Pancreas (tissue), 10 donors: ENCODE results near the gene PRLHR. TPM values are rescaled to one million over a fixed set of nuclear protein-coding genes. Genes with fewer than 3 reads are reported as not detected.
A peak's percentile ranks its signal among the peaks of the same experiment; 100 is the strongest.

Experiments
- ATAC-seq, 4 donors: fragments of 200-7000 bp; cut with Tn5 transposase; one replicate each; pipeline versions ENCODE4 v1.8.0 to v1.9.1; 2020; ENCODE audit warnings: mild to moderate bottlenecking in 4 of 4, moderate library complexity in 4 of 4
- DNase-seq, 6 donors: peaks; one replicate each; pipeline ENCODE4 v3.0.0-alpha.2; 2020
- FAIRE-seq: peaks from 2 replicates; lab custom pipeline; 2012; peaks lifted over from hg19 to GRCh38; lab: Jason Lieb, UNC
- H3K27ac ChIP-seq, 4 donors: fragments of 200-600 bp; sonication (generic); 1 replicate in 3 of 4; 2 replicates in 1 of 4; pipeline versions ENCODE4 v1.5.0 to v1.8.0; 2020
- H3K27me3 ChIP-seq, 4 donors: fragments of 200-600 bp; one replicate each; pipeline ENCODE4 v1.8.0; 2021
- H3K36me3 ChIP-seq, 3 donors: fragments of 200-600 bp; sonication (generic) in 1 of 3; one replicate each; pipeline versions ENCODE4 v1.5.0 to v1.8.0; 2020 to 2021
- H3K4me1 ChIP-seq, 3 donors: fragments of 200-600 bp; one replicate each; pipeline ENCODE4 v1.8.0; 2021
- H3K4me3 ChIP-seq, 4 donors: fragments of 200-600 bp; sonication (generic) in 2 of 4; one replicate each; pipeline versions ENCODE4 v1.5.0 to v1.8.0; 2020 to 2021
- H3K9me3 ChIP-seq, 4 donors: fragments of 200-600 bp; one replicate each; pipeline ENCODE4 v1.8.0; 2021
- WGBS, 2 donors: extraction: QIAGEN DNeasy Blood & Tissue Kit; methylation state at CpG; one replicate each; pipeline ENCODE4 v1.1.7; 2013; 5-methylcytosine and 5-hydroxymethylcytosine counted together
- intact Hi-C, 3 donors: fragments of 100-400 bp; cut with DNase I; formaldehyde crosslinking; loops; one replicate each; pipeline versions ENCODE4 v1.11.1 to v1.14.2; 2022
- polyA plus RNA-seq, 2 donors: library from polyadenylated mRNA; stranded (reverse); fragments of 200-250 nt; gene quantifications; one replicate each; pipeline ENCODE4 v1.2.3, GENCODE V29; 2013
- total RNA-seq, 6 donors: library from RNA; stranded (reverse); fragmentation: NEBNext Ultra II Directional in 4 of 6; extraction: Animal tissue kit (Norgen Biotek cat#: 25700) in 4 of 6; gene quantifications; one replicate each; pipeline versions ENCODE4 v1.2.1 to v1.2.4, GENCODE V29; 2021 to 2023
- TF ChIP-seq, protein P1 (sequence below), 4 donors: fragments of 200-600 bp; sonication (generic) in 3 of 4; IDR thresholded peaks; one replicate each; pipeline versions ENCODE4 v1.5.0 to v1.8.0; 2021; ENCODE audit warnings: antibody characterized with exemption in 4 of 4
- donor health status: healthy with polysubstance abuse.
- donor health status: DM: no; HTN: no; CAD: no; lungs with moderate emphysema.
- donor health status: DM: no; HTN: no; CAD: no.
- donor health status: control.
- donor health status: control.
- donor health status: Bipolar disorder and iron deficiency.
- donor health status: DM: yes; HTN: yes; CAD: no.
- donor health status: DM: no; HTN: no; CAD: no.
- donor health status: DM: no; HTN: no; CAD: no.
- donor health status: DM: yes; HTN: yes; CAD: no.

The PRLHR gene
- total and polyA plus RNA-seq, 8 donors, result 0.04 to 0.80 (median 0.32) TPM; not detected in 2

DNA sequence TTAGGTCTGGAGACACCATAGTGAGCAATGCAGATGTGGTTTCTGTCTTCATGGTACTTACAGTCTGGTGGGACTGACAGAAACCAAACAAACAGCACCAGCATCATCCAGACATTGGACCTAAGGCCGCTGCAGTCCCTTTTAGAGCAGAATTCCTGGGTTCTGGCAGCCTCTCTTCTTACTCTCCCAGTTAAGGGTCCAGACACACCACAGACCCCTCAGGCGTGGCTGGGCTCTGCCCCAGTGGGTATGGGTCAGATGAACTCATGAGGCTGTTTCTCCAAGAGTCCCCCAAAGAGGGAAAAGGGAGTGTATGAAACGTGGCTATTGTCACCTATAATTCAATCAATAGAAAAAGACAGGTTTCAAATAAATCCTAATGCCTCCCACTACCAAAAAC, 31.3 kb downstream of the PRLHR start:
- Histone ChIP-seq H3K4me1 (no peaks in the 10 kb centered on the region), H3K36me3 (peaks cover 0 to 4% (median 0%) of the 10 kb centered on the region in 3 donors), H3K4me3 (no peak overlapping the region), H3K27ac (no peak overlapping the region), H3K9me3 (no peaks in the 10 kb centered on the region), H3K27me3 (no peaks in the 10 kb centered on the region)
- WGBS, 2 donors, result 71 to 84% methylated on average over 3 of the region's 3 CpGs
- intact Hi-C loops, result loop anchor here in 1 of 3 donors (10.0 kb wide), 1 partner anchor 241 kb away; no protein-coding TSS in a partner anchor
- TF ChIP-seq, protein P1, sequence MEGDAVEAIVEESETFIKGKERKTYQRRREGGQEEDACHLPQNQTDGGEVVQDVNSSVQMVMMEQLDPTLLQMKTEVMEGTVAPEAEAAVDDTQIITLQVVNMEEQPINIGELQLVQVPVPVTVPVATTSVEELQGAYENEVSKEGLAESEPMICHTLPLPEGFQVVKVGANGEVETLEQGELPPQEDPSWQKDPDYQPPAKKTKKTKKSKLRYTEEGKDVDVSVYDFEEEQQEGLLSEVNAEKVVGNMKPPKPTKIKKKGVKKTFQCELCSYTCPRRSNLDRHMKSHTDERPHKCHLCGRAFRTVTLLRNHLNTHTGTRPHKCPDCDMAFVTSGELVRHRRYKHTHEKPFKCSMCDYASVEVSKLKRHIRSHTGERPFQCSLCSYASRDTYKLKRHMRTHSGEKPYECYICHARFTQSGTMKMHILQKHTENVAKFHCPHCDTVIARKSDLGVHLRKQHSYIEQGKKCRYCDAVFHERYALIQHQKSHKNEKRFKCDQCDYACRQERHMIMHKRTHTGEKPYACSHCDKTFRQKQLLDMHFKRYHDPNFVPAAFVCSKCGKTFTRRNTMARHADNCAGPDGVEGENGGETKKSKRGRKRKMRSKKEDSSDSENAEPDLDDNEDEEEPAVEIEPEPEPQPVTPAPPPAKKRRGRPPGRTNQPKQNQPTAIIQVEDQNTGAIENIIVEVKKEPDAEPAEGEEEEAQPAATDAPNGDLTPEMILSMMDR (IDR thresholded peaks at IDR 0.05), result no peak
- no peak for DNase-seq
- no peak for ATAC-seq
- FAIRE-seq, result no peak

DNA sequence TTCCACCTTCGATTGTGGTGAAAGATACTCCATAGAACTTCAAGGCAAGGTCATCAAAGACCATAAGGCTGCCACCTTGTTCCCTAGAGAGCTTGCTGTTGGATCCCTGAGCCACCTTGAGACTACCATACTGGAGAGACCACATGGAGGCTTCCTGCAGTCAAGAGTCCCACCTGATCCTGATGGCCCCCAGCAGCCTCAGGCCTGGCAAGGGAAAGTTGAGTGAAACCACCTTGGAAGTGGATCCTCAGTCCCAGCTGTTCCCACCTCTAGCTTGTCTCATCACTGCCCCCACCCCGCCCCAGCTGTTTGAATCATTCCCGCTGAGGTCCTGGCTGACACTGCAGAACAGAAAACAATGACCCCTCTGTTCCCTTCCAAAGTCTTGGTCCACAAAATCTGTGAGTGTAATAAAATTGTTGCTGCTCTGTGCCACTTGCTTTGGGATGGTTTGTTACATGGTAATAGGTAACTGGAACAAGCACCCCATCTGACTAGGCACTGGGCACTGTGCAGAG, 32.0 kb downstream of the PRLHR start:
- FAIRE-seq, result no peak
- intact Hi-C loops, result loop anchor here in 1 of 3 donors (10.0 kb wide), 1 partner anchor 241 kb away; no protein-coding TSS in a partner anchor
- 80 to 82% methylated on average over 3 of the region's 3 CpGs for WGBS, 2 donors
- Histone ChIP-seq H3K27me3 (no peaks in the 10 kb centered on the region), H3K27ac (no peak overlapping the region), H3K9me3 (no peaks in the 10 kb centered on the region), H3K4me3 (no peak overlapping the region), H3K36me3 (peaks cover 0 to 4% (median 0%) of the 10 kb centered on the region in 3 donors), H3K4me1 (no peaks in the 10 kb centered on the region)
- ATAC-seq, result no peak
- DNase-seq, result no peak
- TF ChIP-seq, protein P1 (IDR thresholded peaks at IDR 0.05), result no peak

DNA sequence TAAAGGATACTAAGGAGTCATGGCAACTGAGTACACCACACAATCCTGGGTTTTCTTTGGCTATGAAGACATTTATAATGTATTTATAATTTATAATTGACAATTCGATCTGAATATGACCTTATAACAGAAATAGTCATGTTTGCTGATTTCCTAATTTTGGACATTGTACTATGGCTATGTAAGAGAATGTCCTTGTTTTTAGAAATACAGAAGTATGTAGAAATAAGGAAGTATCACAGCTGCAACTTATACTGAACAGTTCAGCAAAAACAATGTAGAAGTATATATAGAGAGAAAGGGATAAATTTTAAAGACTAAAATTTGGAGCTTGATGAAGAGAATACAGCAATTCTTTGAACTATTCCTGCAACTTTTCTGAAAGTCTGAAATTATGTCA, 32.6 kb downstream of the PRLHR start:
- no peaks in the 10 kb centered on the region for H3K9me3 ChIP-seq
- H3K36me3 ChIP-seq, result peaks cover 0 to 4% (median 0%) of the 10 kb centered on the region in 3 donors
- no peak overlapping the region for H3K27ac ChIP-seq
- H3K4me1 ChIP-seq, result no peaks in the 10 kb centered on the region
- FAIRE-seq (no peak), ATAC-seq (peak in 1 of 4 donors; percentile 51), DNase-seq (no peak)
- H3K27me3 ChIP-seq, result no peaks in the 10 kb centered on the region
- intact Hi-C loops, result loop anchor here in 1 of 3 donors (10.0 kb wide), 1 partner anchor 242 kb away; no protein-coding TSS in a partner anchor
- WGBS, 2 donors, result 64 to 65% methylated on average over 1 of the region's 1 CpG
- H3K4me3 ChIP-seq, result no peak overlapping the region
- TF ChIP-seq, protein P1 (IDR thresholded peaks at IDR 0.05), result no peak

GRCh38 chr10:118557946-118558345, 37.5 kb downstream of the PRLHR start:
- ATAC-seq, result no peak
- H3K4me3 ChIP-seq, result no peak overlapping the region
- peaks cover 0 to 4% (median 0%) of the 10 kb centered on the region in 3 donors for H3K36me3 ChIP-seq
- no peaks in the 10 kb centered on the region for H3K9me3 ChIP-seq
- H3K4me1 ChIP-seq, result no peaks in the 10 kb centered on the region
- TF ChIP-seq, protein P1 (IDR thresholded peaks at IDR 0.05), result no peak
- H3K27me3 ChIP-seq, result no peaks in the 10 kb centered on the region
- intact Hi-C loops, result no loop called here
- WGBS, 2 donors, result 61 to 62% methylated on average over 4 of the region's 4 CpGs
- no peak for FAIRE-seq
- no peak for DNase-seq
- no peak overlapping the region for H3K27ac ChIP-seq

- TF ChIP-seq, protein P1 (IDR thresholded peaks at IDR 0.05), result no peak
- Histone ChIP-seq H3K4me1 (no peaks in the 10 kb centered on the region), H3K36me3 (no peaks in the 10 kb centered on the region), H3K4me3 (no peak overlapping the region), H3K27ac (no peak overlapping the region), H3K9me3 (no peaks in the 10 kb centered on the region), H3K27me3 (no peaks in the 10 kb centered on the region)
- DNase-seq (no peak), ATAC-seq (no peak), FAIRE-seq (no peak)
- 55 to 67% methylated on average over 10 of the region's 10 CpGs for WGBS, 2 donors
- intact Hi-C loops, result no loop called here
Observed at GRCh38 chr10:118551535-118552100, 43.8 kb downstream of the PRLHR start.
